Globus pallidus (tissue), 1 donor: ENCODE data around the gene CACNA1H.

ENCODE experiments used
- DNase-seq: peaks from one replicate; pipeline ENCODE4 v3.0.0-alpha.2; 2015; ENCODE audit warnings: low spot score

The CACNA1H gene

DNA sequence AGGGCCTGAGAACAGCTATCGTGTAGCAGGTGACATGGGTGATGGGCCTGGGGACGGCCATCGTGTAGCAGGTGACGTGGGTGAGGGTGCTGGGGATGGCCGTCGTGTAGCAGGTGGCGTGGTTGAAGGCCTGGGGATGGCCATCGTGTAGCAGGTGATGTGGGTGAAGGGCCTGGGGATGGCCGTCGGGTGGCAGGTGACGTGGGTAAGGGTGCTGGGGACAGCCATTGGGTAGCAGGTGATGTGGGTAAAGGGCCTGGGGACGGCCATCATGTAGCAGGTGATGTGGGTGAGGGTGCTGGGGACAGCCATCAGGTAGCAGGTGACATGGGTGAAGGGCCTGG is 118.4 kb downstream of the CACNA1H start:
- no peak for DNase-seq
